ENCODE measurements around the gene TRIP10.
"Not testable (repeated sequence)": the region's sequence is repeated elsewhere in the genome, so short reads cannot be mapped to it uniquely, and the experiment has no call there.

Gene TRIP10

GRCh38 chr19:6794686-6795431 lies 55.4 kb downstream of the TRIP10 start:
- DNase-seq (ENCODE audit: low read depth in 3 of 3): no peak

GRCh38 chr19:6796278-6796677 lies 56.8 kb downstream of the TRIP10 start:
- DNase-seq (ENCODE audit: low read depth in 3 of 3): no peak

GRCh38 chr19:6797646-6798045 lies 58.2 kb downstream of the TRIP10 start:
- DNase-seq (ENCODE audit: low read depth in 3 of 3): no peak

- not testable (repeated sequence) for DNase-seq (ENCODE audit: low read depth in 3 of 3)
These were observed 60.8 kb downstream of the TRIP10 start for GRCh38 chr19:6800160-6800790.

- no peak for DNase-seq (ENCODE audit: low read depth in 3 of 3)
These were observed 61.6 kb downstream of the TRIP10 start for GRCh38 chr19:6800991-6801484.

Data from stimulated activated CD4-positive, alpha-beta T cell treated with anti-CD3 and anti-CD28 coated beads, TNF-alpha, amount 100 ng/mL, for 24 hours (primary cell).